ENCODE data around the gene NNT. TPM values are rescaled to one million over a fixed set of nuclear protein-coding genes. Genes with fewer than 3 reads are reported as not detected.

Gene NNT
- total and polyA plus RNA-seq, 9 of the 15 experiments (the other 6 are each of a cell fraction or from before 2014, with no cell fraction given): 21.9 to 68.6 (median 42.2) TPM

GRCh38 chr5:43602461-43603343 lies at the start of gene NNT (continued):
- TF ChIP-seq ZNF217 (CRISPR knock-in tag; IDR thresholded peaks at IDR 0.05): no peak
- no peak for TF ChIP-seq CHAMP1 (IDR thresholded peaks at IDR 0.05)
- no peak for TF ChIP-seq TAL1 (IDR thresholded peaks at IDR 0.05)
- no peak for TF ChIP-seq PHTF2 (CRISPR knock-in tag; IDR thresholded peaks at IDR 0.05)
- no peak for TF ChIP-seq U2AF1 (optimal IDR thresholded peaks at IDR 0.05; ENCODE audit: low read depth, low read length)
- 0 out of 2 replicates have a peak, but pooled peaks have one; percentile 66 for TF ChIP-seq ZNF12 (CRISPR knock-in tag; IDR thresholded peaks at IDR 0.05)
- TF ChIP-seq TCF7 (IDR thresholded peaks at IDR 0.05; ENCODE audit: borderline replicate concordance): no peak
- TF ChIP-seq TAF15 (IDR thresholded peaks at IDR 0.05; ENCODE audit: low read depth, low read length): no peak
- no peak for TF ChIP-seq PTTG1 (tag; IDR thresholded peaks at IDR 0.05; ENCODE audit: low read depth)
- TF ChIP-seq TGIF2 (CRISPR knock-in tag; IDR thresholded peaks at IDR 0.05): no peak
- TF ChIP-seq ZNF586 (CRISPR knock-in tag; conservative IDR thresholded peaks at IDR 0.05): no peak
- no peak for TF ChIP-seq RFX1 (IDR thresholded peaks at IDR 0.05)
- TF ChIP-seq POLR2H (tag; IDR thresholded peaks at IDR 0.05; ENCODE audit: low read depth): peak; percentile 34; the same call in 1 of the 2 replicates
- TF ChIP-seq HINFP (tag; conservative IDR thresholded peaks at IDR 0.05; ENCODE audit: low read depth): peak; percentile 37; the same call in 1 of the 2 replicates
- no peak for TF ChIP-seq GABPB2 (CRISPR knock-in tag; conservative IDR thresholded peaks at IDR 0.05)
- no peak for TF ChIP-seq C11orf30 (IDR thresholded peaks at IDR 0.05; ENCODE audit: low read depth)
- peak; percentile 50 for TF ChIP-seq TBP (optimal IDR thresholded peaks at IDR 0.05; ENCODE audit: low read depth, low read length)
- no peak for TF ChIP-seq RFX5 (IDR thresholded peaks at IDR 0.05; ENCODE audit: low read depth, low read length)
- TF ChIP-seq PRPF4 (IDR thresholded peaks at IDR 0.05; ENCODE audit: insufficient read depth, low read depth, low read length, poor library complexity, severe bottlenecking): no peak
- no peak for TF ChIP-seq GATA2 (CRISPR knock-in tag; IDR thresholded peaks at IDR 0.05)
- TF ChIP-seq, protein P1, sequence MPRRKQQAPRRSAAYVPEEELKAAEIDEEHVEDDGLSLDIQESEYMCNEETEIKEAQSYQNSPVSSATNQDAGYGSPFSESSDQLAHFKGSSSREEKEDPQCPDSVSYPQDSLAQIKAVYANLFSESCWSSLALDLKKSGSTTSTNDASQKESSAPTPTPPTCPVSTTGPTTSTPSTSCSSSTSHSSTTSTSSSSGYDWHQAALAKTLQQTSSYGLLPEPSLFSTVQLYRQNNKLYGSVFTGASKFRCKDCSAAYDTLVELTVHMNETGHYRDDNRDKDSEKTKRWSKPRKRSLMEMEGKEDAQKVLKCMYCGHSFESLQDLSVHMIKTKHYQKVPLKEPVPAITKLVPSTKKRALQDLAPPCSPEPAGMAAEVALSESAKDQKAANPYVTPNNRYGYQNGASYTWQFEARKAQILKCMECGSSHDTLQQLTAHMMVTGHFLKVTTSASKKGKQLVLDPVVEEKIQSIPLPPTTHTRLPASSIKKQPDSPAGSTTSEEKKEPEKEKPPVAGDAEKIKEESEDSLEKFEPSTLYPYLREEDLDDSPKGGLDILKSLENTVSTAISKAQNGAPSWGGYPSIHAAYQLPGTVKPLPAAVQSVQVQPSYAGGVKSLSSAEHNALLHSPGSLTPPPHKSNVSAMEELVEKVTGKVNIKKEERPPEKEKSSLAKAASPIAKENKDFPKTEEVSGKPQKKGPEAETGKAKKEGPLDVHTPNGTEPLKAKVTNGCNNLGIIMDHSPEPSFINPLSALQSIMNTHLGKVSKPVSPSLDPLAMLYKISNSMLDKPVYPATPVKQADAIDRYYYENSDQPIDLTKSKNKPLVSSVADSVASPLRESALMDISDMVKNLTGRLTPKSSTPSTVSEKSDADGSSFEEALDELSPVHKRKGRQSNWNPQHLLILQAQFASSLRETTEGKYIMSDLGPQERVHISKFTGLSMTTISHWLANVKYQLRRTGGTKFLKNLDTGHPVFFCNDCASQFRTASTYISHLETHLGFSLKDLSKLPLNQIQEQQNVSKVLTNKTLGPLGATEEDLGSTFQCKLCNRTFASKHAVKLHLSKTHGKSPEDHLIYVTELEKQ (CRISPR knock-in tag; IDR thresholded peaks at IDR 0.05): no peak

Measured in K562 (cell line).